GM21447 (cell line): ENCODE data around the gene E2F4.

Source experiments
- ATAC-seq: cut with Tn5 transposase; IDR thresholded peaks from one replicate; pipeline ENCODE4 v1.9.1; 2021; ENCODE audit not compliant: unreplicated experiment

E2F4 gene

DNA sequence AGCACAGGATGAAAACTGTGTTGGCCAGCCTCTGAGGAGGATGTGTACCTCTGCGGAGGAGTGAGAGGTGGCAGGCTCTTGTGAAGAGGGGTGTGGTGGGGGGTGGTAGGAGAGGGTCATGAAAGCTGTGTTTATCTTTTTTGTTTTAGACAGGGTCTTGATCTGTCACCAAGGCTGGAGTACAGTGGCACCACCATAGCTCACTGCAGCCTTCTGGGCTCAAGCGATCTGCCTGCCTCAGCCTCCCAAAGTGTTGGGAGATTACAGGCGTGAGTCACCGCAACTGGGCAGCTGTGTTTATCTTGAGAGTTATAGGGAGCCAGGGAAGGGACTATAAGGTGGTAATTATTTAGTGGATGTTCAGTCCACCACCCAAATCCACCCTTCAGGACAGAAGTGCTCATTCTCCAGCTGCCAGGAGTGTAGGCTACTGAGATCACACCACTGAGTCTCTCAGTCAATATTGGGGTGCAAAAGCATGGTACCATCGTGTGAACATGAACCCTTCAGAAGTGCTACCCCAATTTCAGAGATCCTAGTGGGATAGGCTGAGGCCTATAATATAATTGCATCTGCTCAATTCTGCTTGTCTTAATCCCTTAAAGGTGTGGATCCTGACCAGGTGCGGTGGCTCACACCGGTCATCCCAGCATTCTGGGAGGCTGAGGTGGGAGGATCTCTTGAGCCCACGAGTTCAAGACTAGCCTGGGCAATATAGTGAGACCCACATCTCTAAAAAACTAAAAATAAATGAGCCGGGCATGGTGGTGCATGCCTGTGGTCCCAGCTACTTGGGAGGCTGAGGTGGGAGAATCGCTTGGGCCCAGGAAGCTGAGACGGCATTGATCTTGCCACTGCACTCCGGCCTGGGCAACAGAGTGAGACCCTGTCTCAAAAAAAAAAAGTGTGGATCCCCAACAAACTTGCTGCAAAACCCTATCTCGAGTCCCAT is 1.2 kb upstream of the E2F4 start:
- no peak for ATAC-seq

GRCh38 chr16:67191411-67191994 is 452 bp upstream of the E2F4 start:
- ATAC-seq = no peak

GRCh38 chr16:67192781-67193361 is 916 bp downstream of the E2F4 start:
- no peak for ATAC-seq

DNA sequence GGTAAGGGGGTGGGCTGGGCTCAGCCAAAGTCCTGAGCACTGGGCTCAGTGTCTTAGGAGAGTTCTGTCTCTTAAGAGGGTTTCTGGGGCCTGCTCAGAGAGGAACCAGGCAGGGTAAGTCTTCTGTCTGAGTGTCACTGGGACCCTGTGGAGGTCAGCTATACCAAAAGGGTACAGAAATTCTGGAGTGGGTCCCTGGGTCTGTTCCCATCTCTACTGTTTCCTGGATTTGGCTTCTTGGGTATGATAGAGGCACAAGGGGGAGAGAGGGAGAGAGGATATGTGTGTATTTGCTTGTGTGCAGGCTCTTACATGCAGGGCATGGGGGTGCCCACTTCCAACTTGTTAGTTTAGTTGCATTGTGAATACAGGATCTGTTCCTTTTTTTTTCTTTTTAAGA is 1.6 kb downstream of the E2F4 start:
- ATAC-seq = no peak

DNA sequence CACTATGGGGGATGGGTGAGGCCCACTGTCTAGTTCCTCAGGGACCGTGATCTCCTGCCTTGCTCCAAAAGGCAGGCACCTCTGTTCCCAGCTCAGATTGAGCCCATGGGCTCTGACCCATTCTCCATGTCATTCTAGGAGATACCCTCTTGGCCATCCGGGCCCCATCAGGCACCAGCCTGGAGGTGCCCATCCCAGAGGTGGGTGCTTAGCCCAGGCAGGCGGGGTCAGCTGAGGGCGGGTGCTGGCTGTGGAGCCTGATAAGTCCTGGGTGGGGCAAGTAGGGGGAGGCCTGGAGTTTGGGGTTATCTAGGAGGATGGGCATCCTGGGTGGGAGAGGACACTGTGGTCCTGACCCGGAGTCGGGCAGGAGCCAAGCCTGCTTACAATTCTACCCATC is 2.3 kb downstream of the E2F4 start:
- no peak for ATAC-seq

- no peak for ATAC-seq
Observed at GRCh38 chr16:67195676-67196075, 3.7 kb downstream of the E2F4 start.

- ATAC-seq = no peak
Observed at GRCh38 chr16:67196881-67197280, 4.9 kb downstream of the E2F4 start.

GRCh38 chr16:67197704-67198103 is 5.7 kb downstream of the E2F4 start:
- no peak for ATAC-seq

DNA sequence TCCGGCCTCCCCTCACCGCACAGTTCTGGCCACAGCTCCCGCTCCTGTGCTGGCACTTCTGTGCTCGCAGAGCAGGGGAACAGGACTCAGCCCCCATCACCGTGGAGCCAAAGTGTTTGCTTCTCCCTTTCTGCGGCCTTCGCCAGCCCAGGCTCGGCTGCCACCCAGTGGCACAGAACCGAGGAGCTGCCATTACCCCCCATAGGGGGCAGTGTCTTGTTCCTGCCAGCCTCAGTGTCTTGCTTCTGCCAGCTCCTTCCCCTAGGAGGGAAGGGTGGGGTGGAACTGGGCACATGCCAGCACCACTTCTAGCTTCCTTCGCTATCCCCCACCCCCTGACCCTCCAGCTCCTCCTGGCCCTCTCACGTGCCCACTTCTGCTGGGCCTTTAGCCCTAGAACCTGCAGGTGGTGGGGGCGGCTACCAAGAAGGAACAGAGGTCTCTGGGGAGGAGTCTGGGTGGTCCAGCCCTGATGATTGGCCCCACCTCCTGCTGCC is 6.3 kb downstream of the E2F4 start:
- no peak for ATAC-seq

GRCh38 chr16:67199011-67199807 is 7.3 kb downstream of the E2F4 start, which contains the start of gene ELMO3:
Gene ELMO3, plus strand, starts transcription at chr16:67199131. Its CDS starts 196 bp downstream, at chr16:67199327.
- no peak for ATAC-seq

GRCh38 chr16:67199808-67200198 is 7.8 kb downstream of the E2F4 start:
- ATAC-seq = no peak

DNA sequence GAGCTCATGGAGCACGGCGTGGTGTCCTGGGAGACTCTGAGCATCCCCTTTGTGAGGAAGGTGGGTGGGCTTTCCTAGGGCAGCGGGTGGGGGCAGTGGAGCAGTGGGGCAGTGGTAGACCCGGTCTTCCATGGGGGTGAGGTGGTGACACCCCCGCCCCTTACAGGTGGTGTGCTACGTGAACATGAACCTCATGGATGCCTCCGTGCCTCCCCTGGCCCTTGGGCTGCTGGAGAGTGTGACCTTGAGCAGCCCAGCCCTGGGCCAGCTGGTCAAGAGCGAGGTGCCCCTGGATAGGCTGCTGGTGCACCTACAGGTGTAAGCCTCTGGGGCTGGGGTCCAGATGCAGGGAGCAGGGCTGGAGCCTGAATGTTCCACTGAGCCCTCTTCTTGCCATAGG is 8.5 kb downstream of the E2F4 start:
- ATAC-seq = no peak

- ATAC-seq = no peak
Observed at GRCh38 chr16:67201411-67202345, 9.7 kb downstream of the E2F4 start.

- ATAC-seq = no peak
Observed at GRCh38 chr16:67202426-67202825, 10.5 kb downstream of the E2F4 start.

DNA sequence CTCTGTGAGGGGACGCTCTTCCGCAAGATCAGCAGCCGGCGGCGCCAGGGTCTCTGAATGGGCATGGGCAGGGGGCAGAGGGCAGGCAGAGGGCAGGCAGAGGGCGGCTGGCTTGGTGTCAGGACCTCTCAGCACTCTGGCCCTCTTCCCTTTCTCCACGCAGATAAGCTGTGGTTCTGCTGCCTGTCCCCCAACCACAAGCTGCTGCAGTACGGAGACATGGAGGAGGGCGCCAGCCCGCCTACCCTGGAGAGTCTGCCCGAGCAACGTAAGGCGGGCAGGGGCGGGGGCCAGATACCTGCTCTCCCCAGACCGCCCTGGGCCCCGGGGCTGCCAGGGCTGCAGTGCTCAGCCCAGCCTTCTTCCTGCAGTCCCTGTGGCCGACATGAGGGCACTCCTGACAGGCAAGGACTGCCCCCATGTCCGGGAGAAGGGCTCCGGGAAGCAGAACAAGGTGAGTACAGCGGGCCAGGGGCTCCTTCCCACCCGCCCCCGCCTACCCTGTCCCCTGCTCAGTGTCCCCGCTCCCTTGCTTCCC is 11.1 kb downstream of the E2F4 start:
- no peak for ATAC-seq

GRCh38 chr16:67204076-67204475 is 12.1 kb downstream of the E2F4 start:
- no peak for ATAC-seq

- no peak for ATAC-seq
Observed at GRCh38 chr16:67206129-67206837, 14.3 kb downstream of the E2F4 start.

DNA sequence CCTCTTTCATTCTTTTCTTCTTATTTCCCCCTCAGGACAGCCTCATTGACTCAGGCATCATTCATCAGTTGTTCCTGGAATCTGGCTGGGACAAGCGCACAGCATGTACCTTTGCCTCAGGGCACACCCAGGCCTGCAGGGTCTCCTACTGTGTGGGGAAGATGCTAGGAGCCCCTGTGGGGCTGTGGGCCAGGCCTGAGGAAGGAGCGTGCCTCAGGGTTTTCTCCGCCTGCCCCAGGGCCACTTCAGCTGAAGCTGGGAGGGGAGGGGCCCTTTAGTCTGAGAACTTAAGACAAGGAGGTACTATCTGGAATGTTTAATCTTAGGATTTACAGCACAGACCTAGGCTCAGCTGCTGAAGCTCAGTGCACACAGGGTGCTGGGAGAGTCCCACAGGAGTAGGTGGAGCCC is 14.9 kb downstream of the E2F4 start:
- no peak for ATAC-seq
